Measurements from ENCODE around the gene PLA2G5.

PLA2G5 gene

DNA sequence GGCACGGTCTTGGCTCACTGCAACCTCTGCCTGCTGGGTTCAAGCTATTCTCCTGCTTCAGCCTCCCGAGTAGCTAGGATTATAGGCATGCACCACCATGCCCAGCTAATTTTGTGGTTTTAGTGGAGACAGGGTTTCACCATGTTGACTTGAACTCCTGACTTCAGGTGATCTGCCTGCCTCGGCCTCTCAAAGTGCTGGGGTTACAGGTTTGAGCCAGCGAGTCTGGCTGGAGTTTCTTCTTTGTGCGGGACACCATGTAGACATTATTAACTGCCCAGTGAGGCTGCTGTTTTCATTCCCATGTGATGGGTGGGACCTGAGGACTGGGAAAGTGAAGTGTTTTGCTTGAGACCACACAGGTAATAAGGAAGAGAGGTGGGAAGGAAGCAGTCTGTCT, 23.3 kb downstream of the PLA2G5 start:
- no peak for DNase-seq

GRCh38 chr1:20093940-20094391, 24.0 kb downstream of the PLA2G5 start:
- DNase-seq: no peak

DNA sequence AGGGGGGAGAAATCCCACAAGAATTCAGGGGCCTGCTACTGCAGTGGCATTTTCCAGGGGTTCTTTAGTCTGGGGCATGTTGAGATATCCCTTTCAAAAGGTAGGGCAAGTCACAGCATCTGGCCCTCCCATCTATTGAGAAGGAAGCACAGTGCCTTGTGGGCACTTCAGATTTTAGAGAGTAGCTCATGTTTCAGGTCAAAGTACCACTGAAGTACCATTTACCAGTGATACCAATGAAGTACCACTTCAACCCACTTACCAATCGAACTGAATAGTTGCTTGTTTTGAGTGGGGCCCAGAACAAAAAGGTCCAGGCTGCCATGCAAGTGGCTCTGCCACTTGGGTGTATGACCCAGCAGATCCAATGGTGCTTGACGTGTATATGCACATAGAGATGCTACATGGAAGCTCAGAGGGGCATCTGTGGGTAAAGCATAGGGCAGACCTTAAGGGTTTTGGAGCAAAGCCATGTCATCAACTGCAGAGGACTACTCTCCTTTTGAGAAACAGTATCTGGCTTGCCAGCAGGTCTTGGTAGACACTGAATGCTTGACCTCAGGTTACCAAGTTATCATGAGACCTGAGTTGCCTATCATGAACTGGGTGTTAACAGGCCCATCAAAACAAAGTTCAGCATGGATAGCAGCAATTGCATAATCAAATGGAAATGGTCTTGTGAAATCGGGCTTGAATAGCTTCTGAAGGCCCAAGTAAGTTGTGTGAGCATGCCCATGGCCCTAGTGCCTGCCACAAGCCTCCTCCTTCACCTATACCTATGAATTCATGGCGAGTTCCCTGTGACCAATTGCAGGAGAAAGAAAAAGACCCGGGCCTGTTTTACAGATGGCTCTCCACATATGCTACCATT, 25.8 kb downstream of the PLA2G5 start:
- DNase-seq: peak; percentile 26

GRCh38 chr1:20096840-20097447, 26.9 kb downstream of the PLA2G5 start:
- DNase-seq: no peak

- DNase-seq: no peak
These were observed 29.5 kb downstream of the PLA2G5 start for GRCh38 chr1:20099533-20099932.

- DNase-seq: peak; percentile 85
These were observed 30.8 kb downstream of the PLA2G5 start for GRCh38 chr1:20100632-20101355.

GRCh38 chr1:20102875-20103274, 32.9 kb downstream of the PLA2G5 start:
- DNase-seq: no peak

GRCh38 chr1:20105856-20106255, 35.9 kb downstream of the PLA2G5 start:
- no peak for DNase-seq

- no peak for DNase-seq
These were observed 37.4 kb downstream of the PLA2G5 start for GRCh38 chr1:20107351-20107750.

DNA sequence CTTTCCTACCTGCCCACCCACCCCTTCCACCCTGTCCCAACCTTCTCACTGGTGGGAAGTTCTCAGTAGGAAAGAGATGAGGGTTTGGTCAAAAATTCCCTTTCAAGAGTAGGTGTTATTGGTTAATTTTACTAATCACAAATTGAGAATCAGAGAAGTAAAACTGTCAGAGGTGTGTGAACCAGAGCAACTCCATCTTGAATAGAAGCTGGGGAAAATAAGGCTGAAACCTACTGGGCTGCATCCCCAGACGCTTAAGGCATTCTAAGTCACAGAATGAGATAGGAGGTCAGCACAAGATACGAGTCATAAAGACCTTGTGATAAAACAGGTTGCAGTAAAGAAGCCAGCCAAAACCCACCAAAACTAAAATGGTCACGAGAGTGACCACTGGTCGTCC, 37.8 kb downstream of the PLA2G5 start:
- DNase-seq: no peak

- no peak for DNase-seq
These were observed 38.6 kb downstream of the PLA2G5 start for GRCh38 chr1:20108366-20109123.

- no peak for DNase-seq
These were observed 39.3 kb downstream of the PLA2G5 start for GRCh38 chr1:20109223-20109856.

- no peak for DNase-seq
These were observed 40.7 kb downstream of the PLA2G5 start for GRCh38 chr1:20110679-20111078.

GRCh38 chr1:20111452-20111851, 41.5 kb downstream of the PLA2G5 start:
- no peak for DNase-seq

DNA sequence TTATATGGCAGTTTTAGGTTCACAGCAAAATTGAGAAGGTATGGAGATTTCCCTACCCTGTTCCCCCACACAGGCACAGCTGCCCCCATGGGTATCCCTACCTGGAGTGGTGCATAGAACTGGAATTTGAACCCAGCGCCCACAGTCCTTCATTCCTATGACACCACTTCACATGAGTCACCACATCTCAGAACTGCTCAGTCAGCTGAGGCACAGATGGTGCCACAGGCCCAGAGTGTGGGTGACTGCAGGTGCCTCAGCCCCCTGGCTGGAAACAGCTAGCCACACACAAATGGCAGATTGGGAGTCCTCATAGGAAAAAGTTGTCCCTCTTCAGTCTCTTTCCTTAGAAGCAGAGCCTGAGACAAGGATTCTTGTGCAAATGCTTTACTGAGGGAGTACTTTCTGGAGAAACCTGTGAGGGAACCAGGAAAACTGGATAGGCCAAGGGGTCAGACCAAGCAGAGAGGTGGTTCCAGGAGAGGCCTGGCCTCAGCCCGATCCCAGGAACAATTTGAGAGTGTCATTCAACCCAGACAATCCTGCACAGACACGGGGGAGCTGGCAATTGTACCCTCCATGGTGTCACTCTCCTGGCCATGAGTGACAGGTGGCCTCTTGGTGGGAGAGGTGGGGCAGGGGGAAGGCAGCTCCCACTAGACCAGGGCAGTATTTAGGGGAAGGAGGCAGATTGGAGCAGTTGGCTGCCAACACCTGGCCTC, 42.4 kb downstream of the PLA2G5 start:
- DNase-seq: no peak

GRCh38 chr1:20114021-20114648, 44.1 kb downstream of the PLA2G5 start:
- DNase-seq: no peak

DNA sequence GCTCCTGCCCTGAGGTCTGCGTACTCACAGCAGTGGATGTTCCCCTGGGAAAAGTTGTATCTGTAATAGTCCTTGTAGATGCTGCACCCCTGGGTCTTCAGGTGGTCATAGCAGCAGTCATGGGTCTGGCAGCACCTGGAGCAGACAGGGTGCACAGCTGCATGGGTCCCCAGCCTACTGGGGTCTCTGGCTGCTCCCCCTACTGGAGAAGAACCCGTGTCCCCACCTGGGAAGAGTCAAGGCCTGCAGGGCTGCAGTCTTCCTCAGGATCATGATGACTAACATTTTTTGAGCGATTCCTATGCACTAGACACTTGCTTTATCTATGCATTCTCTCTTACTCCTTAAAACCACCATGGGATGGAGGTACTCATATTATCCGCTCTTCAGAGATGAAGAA, 45.5 kb downstream of the PLA2G5 start:
- no peak for DNase-seq

DNA sequence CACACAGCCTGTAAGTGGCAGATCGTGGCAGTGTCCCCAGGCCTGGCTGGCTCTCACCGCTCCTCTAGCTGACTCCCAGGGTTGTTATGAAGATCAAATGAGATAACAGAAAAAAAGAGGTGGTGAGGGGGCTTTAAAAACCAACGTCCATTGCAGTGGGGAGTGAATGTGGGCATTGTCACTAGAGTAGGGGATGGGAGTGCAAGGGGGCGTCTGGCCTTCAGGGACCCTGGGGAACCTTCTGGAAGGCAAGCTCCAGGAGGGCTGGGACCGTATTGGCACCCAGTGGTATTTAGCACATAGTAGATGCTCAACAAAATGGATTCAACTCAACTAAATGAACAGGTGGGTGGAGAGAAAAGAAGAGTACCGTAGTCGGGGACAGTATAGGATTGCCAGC, 45.9 kb downstream of the PLA2G5 start:
- no peak for DNase-seq

DNA sequence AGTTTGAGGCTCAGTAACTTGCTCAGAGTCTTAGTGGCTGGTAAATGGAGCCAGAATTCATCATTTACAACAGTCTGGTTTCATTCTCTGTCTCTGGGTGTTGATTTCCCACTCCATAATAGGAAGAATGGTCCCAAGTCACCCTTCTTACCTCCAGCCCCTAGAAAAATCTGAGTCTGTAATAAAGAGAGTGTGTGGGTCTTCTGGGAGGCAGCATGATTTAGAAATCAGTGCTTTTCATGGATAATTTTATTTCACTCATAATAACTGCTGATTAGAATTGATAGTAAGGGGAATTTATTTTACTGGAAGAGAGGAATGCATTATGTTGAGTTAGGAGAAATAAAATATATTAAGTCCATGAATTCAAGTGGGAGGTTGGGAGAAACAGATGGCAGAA, 47.2 kb downstream of the PLA2G5 start:
- no peak for DNase-seq

DNA sequence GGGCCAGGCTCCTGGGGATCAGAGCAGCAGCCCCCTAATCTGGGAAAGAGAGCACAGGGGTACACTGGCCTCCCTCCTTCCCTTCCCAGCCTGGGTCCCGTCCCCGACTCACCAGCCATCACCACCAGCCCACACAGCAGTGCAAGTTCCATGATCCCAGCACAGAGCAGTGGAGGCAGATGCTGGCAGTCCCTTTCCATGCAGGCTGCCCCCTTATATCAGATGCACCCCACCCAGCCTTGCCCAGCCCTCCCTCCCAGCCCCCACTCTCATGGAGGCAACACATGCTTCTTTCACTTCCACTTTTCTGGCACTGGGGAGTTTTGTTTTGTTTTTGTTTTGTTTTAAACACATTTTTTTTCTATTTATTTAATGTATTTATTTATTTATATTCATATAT, 49.4 kb downstream of the PLA2G5 start, which contains the start of gene PLA2G2D:
PLA2G2D (minus strand) TSS at position 190 of the 400 bp plus-strand sequence; CDS start at position 152, 38 bp downstream.
- no peak for DNase-seq

DNA sequence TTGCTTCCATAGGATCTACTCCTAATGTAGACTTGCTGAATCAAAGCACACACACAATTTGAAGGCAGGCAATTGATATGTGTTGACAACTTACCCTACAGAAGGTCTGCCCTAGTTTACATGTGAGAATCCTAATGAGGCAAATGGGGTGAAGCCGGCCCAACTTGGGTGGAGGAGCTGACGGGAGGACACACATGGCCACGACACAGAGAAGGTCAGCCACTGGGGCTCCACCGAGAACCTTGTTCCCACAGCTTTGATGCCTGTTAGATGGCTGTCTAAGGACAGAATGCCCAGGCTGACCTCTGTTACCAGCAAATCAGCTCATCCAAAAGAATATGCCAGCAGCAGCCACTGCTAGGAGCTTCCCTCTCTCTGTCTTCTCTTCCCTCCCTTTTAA, 50.8 kb downstream of the PLA2G5 start:
- no peak for DNase-seq
